Thyroid gland (tissue), 4 donors: ENCODE results near the gene RECQL.

Source experiments
- POLR2A ChIP-seq, 2 donors: fragments of 450-650 bp; IDR thresholded peaks; one replicate each; pipeline ENCODE4 v1.6.1; 2017; ENCODE audit warnings: antibody characterized with exemption in 2 of 2, mild to moderate bottlenecking in 2 of 2, moderate library complexity in 1 of 2
- TF ChIP-seq, protein P1 (sequence below), 6 experiments: fragments of 200-600 bp in 3 of 6; fragments of 450-650 bp in 3 of 6; sonication (generic) in 3 of 6; IDR thresholded peaks; one replicate each; pipeline ENCODE4 v1.5.1; 2016 to 2019; ENCODE audit warnings: antibody characterized with exemption in 6 of 6, mild to moderate bottlenecking in 2 of 6, inconsistent platforms in 1 of 6, moderate library complexity in 1 of 6

DNA sequence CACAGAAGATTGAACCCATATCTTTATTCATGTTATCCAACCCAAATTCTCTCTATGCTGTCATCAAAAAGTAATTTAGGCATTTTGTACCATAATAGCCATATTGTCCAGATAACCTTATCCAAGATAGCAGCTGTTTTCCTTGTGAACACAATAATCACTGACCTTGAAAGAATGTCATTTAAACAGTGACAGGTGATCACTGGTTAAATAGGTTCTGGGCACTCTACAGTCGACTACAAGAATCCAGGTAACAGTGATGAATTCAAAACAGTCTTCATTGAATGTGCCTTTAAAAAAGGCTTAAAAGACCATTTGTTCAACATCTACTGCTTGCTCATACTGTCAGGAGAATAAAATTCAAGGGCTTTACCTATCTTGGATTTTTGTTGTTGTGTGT lies 20.1 kb upstream of the RECQL start:
- TF ChIP-seq, protein P1, sequence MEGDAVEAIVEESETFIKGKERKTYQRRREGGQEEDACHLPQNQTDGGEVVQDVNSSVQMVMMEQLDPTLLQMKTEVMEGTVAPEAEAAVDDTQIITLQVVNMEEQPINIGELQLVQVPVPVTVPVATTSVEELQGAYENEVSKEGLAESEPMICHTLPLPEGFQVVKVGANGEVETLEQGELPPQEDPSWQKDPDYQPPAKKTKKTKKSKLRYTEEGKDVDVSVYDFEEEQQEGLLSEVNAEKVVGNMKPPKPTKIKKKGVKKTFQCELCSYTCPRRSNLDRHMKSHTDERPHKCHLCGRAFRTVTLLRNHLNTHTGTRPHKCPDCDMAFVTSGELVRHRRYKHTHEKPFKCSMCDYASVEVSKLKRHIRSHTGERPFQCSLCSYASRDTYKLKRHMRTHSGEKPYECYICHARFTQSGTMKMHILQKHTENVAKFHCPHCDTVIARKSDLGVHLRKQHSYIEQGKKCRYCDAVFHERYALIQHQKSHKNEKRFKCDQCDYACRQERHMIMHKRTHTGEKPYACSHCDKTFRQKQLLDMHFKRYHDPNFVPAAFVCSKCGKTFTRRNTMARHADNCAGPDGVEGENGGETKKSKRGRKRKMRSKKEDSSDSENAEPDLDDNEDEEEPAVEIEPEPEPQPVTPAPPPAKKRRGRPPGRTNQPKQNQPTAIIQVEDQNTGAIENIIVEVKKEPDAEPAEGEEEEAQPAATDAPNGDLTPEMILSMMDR (IDR thresholded peaks at IDR 0.05) = no peak
- no peak for TF ChIP-seq POLR2A (IDR thresholded peaks at IDR 0.05)
